GM20000 (cell line): ENCODE data around the gene PAF1.
A peak's percentile ranks its signal among the peaks of the same experiment; 100 is the strongest.
"Not testable (repeated sequence)": the region's sequence is repeated elsewhere in the genome, so short reads cannot be mapped to it uniquely, and the experiment has no call there.

Source experiments
- DNase-seq: peaks from one replicate; pipeline ENCODE4 v3.0.0; 2012; ENCODE audit warnings: low spot score
- CTCF ChIP-seq: IDR thresholded peaks from 2 replicates; pipeline ENCODE4 v1.5.1; 2012; ENCODE audit warnings: mild to moderate bottlenecking, control low read depth; ENCODE audit errors: extremely low read depth, missing control alignments

The PAF1 gene

DNA sequence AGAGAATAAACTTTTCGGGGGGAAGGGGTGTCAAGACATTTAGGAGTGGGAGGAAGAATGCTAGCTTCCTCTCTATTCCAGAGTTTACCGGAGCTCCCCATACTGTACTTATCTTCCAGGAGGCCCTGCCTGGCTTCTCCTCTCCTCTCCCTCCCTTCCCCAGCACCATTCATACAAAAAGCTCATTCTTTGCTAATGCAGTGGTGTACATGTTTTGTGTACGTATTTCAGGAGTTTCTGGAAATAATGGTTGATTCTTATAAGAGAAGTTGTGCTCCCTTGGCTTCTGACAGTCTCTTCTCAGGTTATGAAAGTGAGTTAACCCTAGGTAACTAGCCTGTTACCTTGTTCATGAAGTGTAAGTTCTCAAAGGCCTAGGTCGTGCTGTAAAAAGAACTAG, 41.6 kb downstream of the PAF1 start:
- TF ChIP-seq CTCF: no peak
- no peak for DNase-seq

DNA sequence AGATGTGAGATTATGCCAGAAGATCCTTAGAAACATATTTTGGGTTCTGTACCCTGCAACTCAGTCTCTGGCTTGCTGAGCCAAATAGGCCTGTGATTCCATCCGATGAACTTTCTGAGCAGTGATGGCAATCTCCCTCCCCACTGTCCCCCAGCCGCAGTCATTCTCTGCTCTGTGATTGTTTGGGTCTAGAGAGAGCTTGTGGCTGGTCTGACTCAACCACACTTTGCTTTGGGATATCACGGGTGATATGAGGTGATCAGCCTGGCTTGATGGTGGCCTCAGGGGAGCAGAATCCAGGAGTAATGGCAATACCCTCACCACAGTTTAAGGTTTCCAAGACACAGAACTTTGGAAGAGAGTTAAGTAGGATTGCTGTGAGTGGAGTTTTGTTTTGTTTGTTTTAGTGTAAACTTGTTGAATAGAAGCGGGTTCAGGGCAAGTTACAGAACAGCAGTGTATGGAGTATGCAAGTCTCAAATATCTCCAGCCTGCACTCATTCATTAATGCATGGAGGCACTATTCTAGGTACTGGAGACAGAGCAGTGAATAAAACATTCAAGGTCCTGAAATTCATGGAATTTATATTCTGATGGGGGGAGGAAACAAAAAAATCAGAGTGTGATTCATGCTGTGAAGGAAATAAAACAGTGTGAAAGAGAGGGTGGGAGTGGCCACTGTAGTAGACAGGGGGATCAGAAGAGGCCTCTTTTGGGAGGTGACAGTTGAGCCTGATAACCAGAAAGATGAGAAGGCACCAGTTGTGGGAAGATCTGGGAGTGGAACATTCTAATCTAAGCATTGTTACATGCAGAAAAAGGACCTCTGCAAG, 43.4 kb downstream of the PAF1 start:
- DNase-seq: no peak
- TF ChIP-seq CTCF: no peak

GRCh38 chr19:39345956-39346355, 45.0 kb downstream of the PAF1 start:
- no peak for TF ChIP-seq CTCF
- DNase-seq: no peak

GRCh38 chr19:39342647-39343305, 48.1 kb downstream of the PAF1 start:
- no peak for TF ChIP-seq CTCF
- peak; percentile 27 for DNase-seq

GRCh38 chr19:39341719-39342604, 48.9 kb downstream of the PAF1 start, which contains the start of gene SAMD4B:
Gene SAMD4B, plus strand, starts transcription at chr19:39342421. Its CDS starts 14,473 bp downstream, at chr19:39356894.
- DNase-seq: peak; percentile 100
- TF ChIP-seq CTCF: peak; percentile 63

DNA sequence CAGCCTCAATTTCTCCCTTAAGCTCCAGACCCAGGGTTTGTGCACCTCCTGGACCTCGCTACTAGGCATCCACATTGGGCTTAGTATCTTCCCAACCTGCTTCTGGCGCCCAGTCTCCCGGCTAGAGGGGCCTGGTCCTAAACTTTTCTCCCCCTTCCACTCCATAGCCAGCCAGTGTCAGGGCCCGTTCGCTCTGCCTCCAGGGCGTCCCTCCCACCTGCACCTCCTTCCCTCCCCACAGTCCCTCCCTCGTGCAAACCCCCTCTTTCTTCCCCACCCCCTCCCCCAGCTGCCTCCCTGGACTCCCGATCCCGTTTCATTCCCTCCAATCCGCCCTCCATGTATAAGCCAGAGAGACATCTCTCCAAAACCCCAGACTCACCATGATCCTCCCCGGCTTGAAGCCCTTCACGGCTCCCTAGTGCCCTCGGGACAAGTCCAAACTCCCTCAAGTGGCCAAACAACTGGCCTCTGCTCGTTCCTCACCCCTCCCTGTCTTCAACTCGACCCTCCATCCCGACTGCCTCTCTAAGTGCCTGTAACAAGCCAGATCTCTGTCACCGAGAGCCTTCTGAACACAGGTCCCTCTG, 49.7 kb downstream of the PAF1 start:
- no peak for TF ChIP-seq CTCF
- peak; percentile 31 for DNase-seq

- not testable (repeated sequence) for DNase-seq
Measured at GRCh38 chr19:39340156-39340555, 50.8 kb downstream of the PAF1 start.
